Measurements from ENCODE around the gene ATN1.
A peak's percentile ranks its signal among the peaks of the same experiment; 100 is the strongest.

The ATN1 gene

GRCh38 chr12:6944381-6945186, 16.8 kb downstream of the ATN1 start:
- DNase-seq (ENCODE audit: low read depth): peak; percentile 75

DNA sequence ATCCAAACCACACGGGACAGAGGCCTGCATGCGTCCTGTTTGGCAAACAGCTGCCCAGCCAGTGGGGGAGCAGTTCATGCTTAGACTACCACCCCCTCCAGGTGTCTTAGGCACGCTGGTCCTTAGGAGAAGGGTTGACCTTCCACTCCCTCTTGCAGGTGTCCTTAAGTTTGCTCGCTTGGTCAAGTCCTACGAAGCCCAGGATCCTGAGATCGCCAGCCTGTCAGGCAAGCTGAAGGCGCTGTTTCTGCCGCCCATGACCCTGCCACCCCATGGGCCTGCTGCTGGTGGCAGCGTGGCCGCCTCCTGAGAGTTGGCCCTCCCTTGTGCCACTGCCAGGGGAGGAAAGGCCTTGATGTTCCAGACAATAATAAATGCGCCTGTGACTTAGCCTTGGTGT, 17.9 kb downstream of the ATN1 start:
- no peak for DNase-seq (ENCODE audit: low read depth)

DNA sequence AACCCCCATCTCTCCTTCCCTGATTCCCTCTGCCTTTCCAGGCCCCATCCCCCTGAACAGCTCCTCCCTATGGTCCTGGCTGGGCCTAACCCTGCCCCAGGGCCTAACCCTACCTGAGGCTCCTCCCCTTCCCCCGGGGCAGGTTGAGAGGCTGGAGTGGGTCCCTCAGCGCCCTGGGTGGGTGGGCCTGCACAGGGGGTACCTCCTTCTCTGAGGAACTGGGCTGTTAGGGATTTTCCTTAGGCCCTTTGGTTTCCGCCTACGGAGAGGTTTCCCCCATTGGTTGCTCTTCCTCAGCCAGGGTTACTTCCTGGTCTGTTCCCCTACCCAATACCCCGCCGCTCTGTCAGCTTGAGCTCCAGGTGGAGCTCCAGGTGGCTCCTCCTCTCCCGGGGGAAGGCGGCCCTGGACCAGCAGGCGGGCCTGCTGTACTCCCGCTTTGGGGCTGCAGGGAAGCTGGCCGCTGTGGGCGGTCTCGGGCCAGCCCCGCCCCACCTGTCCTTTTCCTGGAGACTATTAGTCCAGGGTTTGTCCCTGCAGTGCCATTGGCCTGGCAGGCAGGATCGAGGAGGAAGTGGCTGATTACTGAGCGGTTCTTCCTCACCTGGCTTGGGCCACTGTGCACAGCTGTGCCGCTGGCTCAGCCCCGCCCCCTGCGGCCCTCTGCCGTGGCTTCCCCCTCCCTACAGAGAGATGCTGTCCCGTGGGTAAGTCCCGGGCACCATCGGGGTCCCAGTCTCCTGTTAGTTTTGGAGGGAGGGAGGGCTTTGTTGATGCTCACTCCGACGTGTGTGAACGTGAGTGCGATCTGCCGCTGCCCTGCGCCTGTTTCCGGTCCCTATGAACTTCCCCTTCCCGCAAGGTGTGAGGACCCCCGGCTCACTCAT, 18.5 kb downstream of the ATN1 start:
- DNase-seq (ENCODE audit: low read depth): peak; percentile 51

- no peak for DNase-seq (ENCODE audit: low read depth)
Observed at GRCh38 chr12:6946920-6947374, 19.2 kb downstream of the ATN1 start.

DNA sequence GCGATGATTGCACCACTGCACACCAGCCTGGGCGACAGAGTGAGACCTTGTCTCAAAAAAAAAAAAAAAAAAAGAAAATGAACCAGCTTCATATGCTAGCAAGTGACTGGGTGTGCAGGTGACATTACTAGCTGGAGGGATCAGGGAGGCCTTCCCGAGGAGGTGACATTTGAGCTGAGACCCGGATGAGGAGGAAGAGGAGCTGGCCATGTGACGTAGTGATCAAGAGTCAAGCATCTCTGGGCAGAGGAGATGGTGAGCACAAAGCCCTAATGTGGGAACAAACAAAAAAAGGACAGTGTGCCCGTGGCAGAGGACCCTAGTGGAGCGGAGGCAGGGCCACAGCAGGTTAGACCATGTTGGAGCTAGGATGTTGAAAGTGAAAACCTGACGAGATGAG, 19.9 kb downstream of the ATN1 start:
- DNase-seq (ENCODE audit: low read depth): no peak

DNA sequence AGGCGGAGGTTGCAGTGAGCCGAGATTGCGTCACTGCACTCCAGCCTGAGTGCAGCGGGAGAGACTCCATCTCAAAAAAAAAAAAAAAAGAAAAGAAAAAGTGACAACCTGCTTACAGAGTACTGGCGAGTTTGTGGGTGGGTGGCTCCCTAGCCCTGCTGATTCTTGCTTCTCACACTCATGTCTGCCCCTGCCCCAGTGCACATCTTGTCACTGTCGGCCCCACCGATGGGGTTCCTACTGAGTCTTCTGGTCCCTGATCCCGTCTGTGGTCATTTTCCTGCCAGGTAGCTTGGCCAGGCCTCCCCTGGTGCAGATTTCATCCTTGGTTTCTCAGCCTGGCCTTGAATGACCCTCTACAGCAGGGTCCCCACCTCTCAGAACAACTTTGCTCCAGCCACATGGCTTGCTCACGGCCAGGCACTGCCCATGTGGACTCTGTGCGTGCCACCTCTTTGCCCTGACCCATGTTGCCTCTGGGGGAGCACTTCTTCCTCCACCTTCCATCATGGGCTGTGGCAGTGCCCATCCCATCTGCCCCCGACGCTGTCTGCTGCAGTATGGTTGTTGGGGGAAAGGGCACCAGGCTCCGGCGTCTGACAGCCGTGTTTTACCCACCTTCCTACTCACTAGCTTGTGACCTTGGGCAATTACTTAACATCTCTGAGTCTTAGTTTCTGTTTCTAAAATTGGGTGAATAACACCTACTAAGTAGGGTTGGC, 21.3 kb downstream of the ATN1 start:
- DNase-seq (ENCODE audit: low read depth): no peak

GRCh38 chr12:6950401-6950801, 22.6 kb downstream of the ATN1 start:
- no peak for DNase-seq (ENCODE audit: low read depth)

DNA sequence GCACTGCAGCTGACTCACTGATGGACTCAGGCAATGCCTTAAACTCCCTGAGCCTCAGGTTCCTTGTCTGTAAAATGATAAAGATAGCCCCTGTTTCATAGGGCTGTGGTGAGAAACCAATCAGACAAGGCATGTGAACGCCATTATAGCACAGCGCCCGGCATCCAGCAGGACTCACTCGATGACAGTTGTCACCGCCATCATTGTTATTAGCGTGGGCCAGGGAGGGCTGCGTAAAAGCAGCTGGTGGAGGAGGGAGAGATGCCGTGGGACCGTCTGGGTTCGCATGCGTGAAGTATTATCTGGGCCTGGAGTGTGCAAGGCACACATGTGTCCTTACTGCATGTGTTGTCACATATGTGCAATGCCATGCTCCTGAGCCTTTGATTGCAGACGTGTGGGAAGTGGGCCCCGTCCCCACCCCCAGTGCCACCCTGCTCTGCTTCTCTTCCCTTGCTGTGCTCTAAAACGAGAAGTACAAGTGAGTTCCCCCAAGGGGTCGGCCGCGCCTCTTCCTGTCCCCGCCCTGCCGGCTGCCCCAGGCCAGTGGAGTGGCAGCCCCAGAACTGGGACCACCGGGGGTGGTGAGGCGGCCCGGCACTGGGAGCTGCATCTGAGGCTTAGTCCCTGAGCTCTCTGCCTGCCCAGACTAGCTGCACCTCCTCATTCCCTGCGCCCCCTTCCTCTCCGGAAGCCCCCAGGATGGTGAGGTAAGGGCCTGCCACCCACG, 23.2 kb downstream of the ATN1 start, which contains the start of gene PTPN6:
PTPN6 (plus strand) TSS at position 546 of the 730 bp plus-strand sequence; CDS start at position 703, 157 bp downstream.
- no peak for DNase-seq (ENCODE audit: low read depth)

DNA sequence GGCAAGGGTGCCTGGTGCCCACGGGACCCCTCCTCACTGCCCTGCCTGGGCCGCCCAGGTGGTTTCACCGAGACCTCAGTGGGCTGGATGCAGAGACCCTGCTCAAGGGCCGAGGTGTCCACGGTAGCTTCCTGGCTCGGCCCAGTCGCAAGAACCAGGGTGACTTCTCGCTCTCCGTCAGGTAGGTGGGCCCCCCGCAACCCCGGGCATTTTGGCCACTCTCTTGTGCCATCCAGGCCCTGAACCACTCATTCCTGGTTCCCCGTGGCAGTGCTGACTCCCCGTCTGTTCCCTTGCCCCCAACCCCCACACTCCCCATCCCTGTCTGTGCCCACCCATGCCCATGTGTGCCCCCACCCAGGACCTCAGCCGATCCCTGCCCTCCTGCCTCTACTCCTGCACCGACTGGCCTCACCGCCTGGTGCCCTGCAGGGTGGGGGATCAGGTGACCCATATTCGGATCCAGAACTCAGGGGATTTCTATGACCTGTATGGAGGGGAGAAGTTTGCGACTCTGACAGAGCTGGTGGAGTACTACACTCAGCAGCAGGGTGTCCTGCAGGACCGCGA, 23.9 kb downstream of the ATN1 start:
- no peak for DNase-seq (ENCODE audit: low read depth)

- no peak for DNase-seq (ENCODE audit: low read depth)
Observed at GRCh38 chr12:6952121-6952862, 24.5 kb downstream of the ATN1 start.

GRCh38 chr12:6952863-6953441, 25.2 kb downstream of the ATN1 start:
- no peak for DNase-seq (ENCODE audit: low read depth)

DNA sequence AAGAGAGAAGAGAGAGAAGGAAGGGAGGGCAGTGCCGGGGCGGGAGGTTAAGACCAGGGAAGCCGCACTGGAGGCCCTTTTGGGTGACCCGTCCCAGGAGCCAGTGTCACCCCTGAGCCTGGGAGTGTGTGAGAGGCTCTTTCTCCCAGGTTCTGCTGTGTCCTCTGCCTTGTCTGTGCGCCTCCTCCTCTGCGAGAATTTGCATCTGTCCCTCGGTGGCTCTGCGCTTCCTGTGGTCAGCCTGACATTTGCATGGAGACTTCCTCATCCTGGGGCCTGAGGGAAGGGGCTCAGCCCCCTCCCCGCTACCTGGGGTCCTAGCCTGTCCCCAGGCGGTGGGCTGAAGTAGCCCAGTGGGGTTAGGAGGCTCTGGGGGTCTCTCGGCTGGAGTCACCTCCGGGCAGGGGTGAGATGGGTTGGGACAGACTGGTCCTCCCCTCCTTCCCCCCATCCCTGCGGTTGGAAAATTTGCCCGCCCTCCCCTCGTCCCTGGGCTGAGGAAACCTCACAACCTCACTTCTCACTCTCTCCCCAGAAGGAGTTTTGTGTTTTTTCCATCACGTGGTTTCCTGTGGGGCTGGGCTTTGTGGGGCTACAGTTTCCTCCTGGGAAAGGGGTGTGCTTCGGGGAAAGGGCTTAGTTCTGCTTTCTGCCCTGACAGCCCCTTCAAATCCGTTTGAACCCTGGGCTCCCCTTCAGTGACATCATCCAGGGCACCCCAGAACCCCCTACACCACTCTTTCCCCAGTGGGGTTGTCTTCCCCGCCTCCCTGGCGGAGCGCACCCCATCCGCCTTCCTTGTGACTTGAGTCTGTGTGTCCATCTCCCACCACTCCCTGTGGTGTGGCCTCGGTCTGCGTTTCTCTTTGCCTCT, 25.9 kb downstream of the ATN1 start:
- DNase-seq (ENCODE audit: low read depth): peak; percentile 68

GRCh38 chr12:6954316-6955107, 26.8 kb downstream of the ATN1 start:
- DNase-seq (ENCODE audit: low read depth): no peak

DNA sequence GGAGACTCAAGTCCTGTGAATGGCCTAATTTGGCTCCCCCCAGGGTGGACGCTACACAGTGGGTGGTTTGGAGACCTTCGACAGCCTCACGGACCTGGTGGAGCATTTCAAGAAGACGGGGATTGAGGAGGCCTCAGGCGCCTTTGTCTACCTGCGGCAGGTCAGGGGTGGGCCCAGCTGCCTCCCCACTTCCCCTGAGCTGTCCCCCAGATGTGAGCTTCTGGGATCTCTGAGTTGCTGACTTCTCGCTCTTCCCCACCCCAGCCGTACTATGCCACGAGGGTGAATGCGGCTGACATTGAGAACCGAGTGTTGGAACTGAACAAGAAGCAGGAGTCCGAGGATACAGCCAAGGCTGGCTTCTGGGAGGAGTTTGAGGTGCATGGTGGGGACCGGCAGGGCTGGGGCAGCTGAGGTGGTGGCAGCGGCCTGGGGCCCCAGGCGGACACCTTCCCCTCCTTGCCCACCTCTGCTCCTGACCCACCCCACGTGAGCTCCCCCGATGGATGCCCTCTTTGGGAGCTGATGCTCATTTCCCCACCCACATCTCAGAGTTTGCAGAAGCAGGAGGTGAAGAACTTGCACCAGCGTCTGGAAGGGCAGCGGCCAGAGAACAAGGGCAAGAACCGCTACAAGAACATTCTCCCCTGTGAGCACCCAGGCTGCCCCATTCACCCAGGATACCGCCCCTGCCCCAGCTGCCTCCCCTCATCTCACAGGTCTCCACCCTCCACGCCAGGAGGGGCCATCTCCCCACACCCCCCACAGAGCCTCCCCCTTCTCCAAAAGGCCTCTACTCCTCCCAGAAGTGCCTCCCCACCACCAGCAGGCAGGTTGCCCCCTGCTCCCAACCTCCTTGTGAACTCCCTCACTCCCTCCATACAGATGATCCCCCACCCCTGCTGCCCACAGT, 27.6 kb downstream of the ATN1 start:
- DNase-seq (ENCODE audit: low read depth): no peak

- DNase-seq (ENCODE audit: low read depth): no peak
Observed at GRCh38 chr12:6956021-6956727, 28.4 kb downstream of the ATN1 start.

GRCh38 chr12:6957151-6957701, 29.5 kb downstream of the ATN1 start:
- no peak for DNase-seq (ENCODE audit: low read depth)
